Ovary (tissue), 3 donors: ENCODE results near the gene LRP1B.

Source experiments
- CTCF ChIP-seq, 3 donors: fragments of 450-650 bp in 2 of 3; fragments of 200-600 bp in 1 of 3; IDR thresholded peaks; one replicate each; pipeline versions ENCODE4 v1.5.1 to v1.8.0; 2016 to 2022; ENCODE audit warnings: antibody characterized with exemption in 3 of 3, mild to moderate bottlenecking in 1 of 3
- POLR2A ChIP-seq: fragments of 450-650 bp; IDR thresholded peaks from one replicate; pipeline ENCODE4 v1.6.1; 2017; ENCODE audit warnings: antibody characterized with exemption, mild to moderate bottlenecking, moderate library complexity
- donor health status: DM: no; HTN: no; CAD: no.

GRCh38 chr2:141927536-141927935, 203.3 kb downstream of the LRP1B start:
- no peak for TF ChIP-seq CTCF (IDR thresholded peaks at IDR 0.05)
- TF ChIP-seq POLR2A, result no peak
